ENCODE measurements around the gene FAF2.
"Not testable (repeated sequence)": the region's sequence is repeated elsewhere in the genome, so short reads cannot be mapped to it uniquely, and the experiment has no call there.

DNA sequence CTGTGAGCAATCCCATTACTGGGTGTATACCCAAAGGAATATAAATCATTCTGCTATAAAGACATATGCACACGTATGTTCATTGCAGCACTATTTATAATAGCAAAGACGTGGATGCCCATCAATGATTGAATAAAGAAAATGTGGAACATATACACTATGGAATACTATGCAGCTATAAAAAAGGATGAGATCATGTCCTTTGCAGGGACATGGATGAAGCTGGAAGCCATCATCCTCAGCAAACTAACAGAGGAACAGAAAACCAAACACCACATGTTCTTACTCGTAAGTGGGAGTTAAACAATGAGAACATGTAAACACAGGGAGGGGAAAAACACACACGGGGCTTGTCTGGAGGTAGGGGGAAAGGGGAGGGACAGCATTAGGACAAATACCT is 5.3 kb upstream of the FAF2 start:
- TF ChIP-seq, protein P1, sequence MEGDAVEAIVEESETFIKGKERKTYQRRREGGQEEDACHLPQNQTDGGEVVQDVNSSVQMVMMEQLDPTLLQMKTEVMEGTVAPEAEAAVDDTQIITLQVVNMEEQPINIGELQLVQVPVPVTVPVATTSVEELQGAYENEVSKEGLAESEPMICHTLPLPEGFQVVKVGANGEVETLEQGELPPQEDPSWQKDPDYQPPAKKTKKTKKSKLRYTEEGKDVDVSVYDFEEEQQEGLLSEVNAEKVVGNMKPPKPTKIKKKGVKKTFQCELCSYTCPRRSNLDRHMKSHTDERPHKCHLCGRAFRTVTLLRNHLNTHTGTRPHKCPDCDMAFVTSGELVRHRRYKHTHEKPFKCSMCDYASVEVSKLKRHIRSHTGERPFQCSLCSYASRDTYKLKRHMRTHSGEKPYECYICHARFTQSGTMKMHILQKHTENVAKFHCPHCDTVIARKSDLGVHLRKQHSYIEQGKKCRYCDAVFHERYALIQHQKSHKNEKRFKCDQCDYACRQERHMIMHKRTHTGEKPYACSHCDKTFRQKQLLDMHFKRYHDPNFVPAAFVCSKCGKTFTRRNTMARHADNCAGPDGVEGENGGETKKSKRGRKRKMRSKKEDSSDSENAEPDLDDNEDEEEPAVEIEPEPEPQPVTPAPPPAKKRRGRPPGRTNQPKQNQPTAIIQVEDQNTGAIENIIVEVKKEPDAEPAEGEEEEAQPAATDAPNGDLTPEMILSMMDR (IDR thresholded peaks at IDR 0.05; ENCODE audit: low read length) = not testable (repeated sequence)
- not testable (repeated sequence) for TF ChIP-seq EZH2 (IDR thresholded peaks at IDR 0.05; ENCODE audit: borderline replicate concordance, low read length)

All from OCI-LY1 (cell line).